IMR-90 (cell line): ENCODE measurements around the gene SLC25A38. TPM values are rescaled to one million over a fixed set of nuclear protein-coding genes. Genes with fewer than 3 reads are reported as not detected.

Source experiments
- ATAC-seq: fragments of 200-7000 bp; cut with Tn5 transposase; 2 replicates; pipeline ENCODE4 v1.9.1; 2020; ENCODE audit warnings: low read depth, mild to moderate bottlenecking, moderate library complexity
- BruUV-seq: library from RNA; stranded (reverse); fragments of 400-500 nt; replicated peaks from 2 replicates; lab custom pipeline; 2021; lab: Mats Ljungman, UMichigan
- CTCF ChIA-PET: fragments of 300-600 bp; formaldehyde crosslinking; extraction: SDS; loops from one replicate; lab custom pipeline; 2021; ENCODE audit warnings: antibody characterized with exemption; lab: Yijun Ruan, JAX
- POLR2A ChIA-PET: fragments of 300-600 bp; sonication (Branson Sonifier 250); formaldehyde crosslinking; loops from one replicate; lab custom pipeline; 2022; ENCODE audit warnings: antibody characterized with exemption; ENCODE audit not compliant: unreplicated experiment; lab: Charles Lee
- DNase-seq: peaks from one replicate; pipeline ENCODE4 v3.0.0; 2013
- H2AFZ ChIP-seq: replicated peaks from 2 replicates; pipeline ENCODE3; 2013; ENCODE audit warnings: low read length, mild to moderate bottlenecking; ENCODE audit not compliant: poor library complexity
- H2AK5ac ChIP-seq: 2 replicates; pipeline ENCODE4 v1.6.1; 2013; ENCODE audit warnings: low read depth, low read length, inconsistent platforms
- H2AK9ac ChIP-seq: replicated peaks from 2 replicates; pipeline ENCODE3; 2013; ENCODE audit warnings: mild to moderate bottlenecking, low read depth, low read length, moderate library complexity; ENCODE audit not compliant: poor library complexity
- H2BK120ac ChIP-seq: 2 replicates; pipeline ENCODE4 v1.6.1; 2013; ENCODE audit warnings: low read depth, low read length, inconsistent platforms
- H2BK15ac ChIP-seq: 3 replicates; pipeline ENCODE4 v1.6.1; 2013; ENCODE audit warnings: low read depth, low read length, inconsistent platforms
- H2BK20ac ChIP-seq: 2 replicates; pipeline ENCODE4 v1.6.1; 2013; ENCODE audit warnings: low read depth, mild to moderate bottlenecking, inconsistent platforms, low read length, moderate library complexity
- H2BK5ac ChIP-seq: 2 replicates; pipeline ENCODE4 v1.6.1; 2013; ENCODE audit warnings: mild to moderate bottlenecking, low read depth, low read length, inconsistent platforms; ENCODE audit not compliant: poor library complexity, severe bottlenecking
- H3K14ac ChIP-seq: replicated peaks from 2 replicates; pipeline ENCODE4 v1.6.1; 2013; ENCODE audit warnings: low read depth, low read length, inconsistent platforms
- H3K18ac ChIP-seq: 2 replicates; pipeline ENCODE4 v1.6.1; 2013; ENCODE audit warnings: low read depth, low read length, control low read depth
- H3K23ac ChIP-seq: 2 replicates; pipeline ENCODE4 v1.6.1; 2013; ENCODE audit warnings: low read depth, low read length, inconsistent platforms
- H3K27ac ChIP-seq: 2 replicates; pipeline ENCODE4 v1.5.1; 2013; ENCODE audit warnings: mild to moderate bottlenecking, control low read depth, low read length; ENCODE audit not compliant: insufficient read depth
- H3K27me3 ChIP-seq: 2 replicates; pipeline ENCODE4 v1.6.1; 2013; ENCODE audit warnings: low read length; ENCODE audit not compliant: control insufficient read depth, insufficient read depth
- H3K36me3 ChIP-seq: 2 replicates; pipeline ENCODE4 v1.6.1; 2013; ENCODE audit warnings: low read length, mixed read lengths; ENCODE audit not compliant: control insufficient read depth, insufficient read depth
- H3K4ac ChIP-seq: 2 replicates; pipeline ENCODE4 v1.6.1; 2013; ENCODE audit warnings: low read depth, low read length, inconsistent platforms
- H3K4me1 ChIP-seq: 2 replicates; pipeline ENCODE4 v1.6.1; 2013; ENCODE audit warnings: low read length, mixed read lengths; ENCODE audit not compliant: control insufficient read depth, insufficient read depth
- H3K4me2 ChIP-seq: 2 replicates; pipeline ENCODE4 v1.6.1; 2013; ENCODE audit warnings: low read depth, mild to moderate bottlenecking, control low read depth, low read length, moderate library complexity
- H3K4me3 ChIP-seq: 2 replicates; pipeline ENCODE4 v1.5.1; 2013; ENCODE audit warnings: low read depth, mild to moderate bottlenecking, control low read depth, low read length, moderate library complexity; ENCODE audit not compliant: insufficient read depth
- H3K56ac ChIP-seq: 2 replicates; pipeline ENCODE4 v1.6.1; 2013; ENCODE audit warnings: low read length, inconsistent platforms; ENCODE audit not compliant: insufficient read depth; ENCODE audit errors: extremely low read depth
- H3K79me1 ChIP-seq, 2 experiments: 2 replicates each; pipeline ENCODE4 v1.6.1; 2013; ENCODE audit warnings: low read length in 2 of 2, inconsistent platforms in 1 of 2, low read depth in 1 of 2
- H3K9ac ChIP-seq: 2 replicates; pipeline ENCODE4 v1.6.1; 2013; ENCODE audit warnings: low read depth, low read length, control low read depth
- H3K9me1 ChIP-seq: 2 replicates; pipeline ENCODE4 v1.6.1; 2013; ENCODE audit warnings: low read length, inconsistent platforms; ENCODE audit not compliant: insufficient read depth
- H3K9me3 ChIP-seq: 2 replicates; pipeline ENCODE4 v1.6.1; 2013; ENCODE audit warnings: low read length; ENCODE audit not compliant: control insufficient read depth, insufficient read depth
- H4K20me1 ChIP-seq: 2 replicates; pipeline ENCODE4 v1.6.1; 2013; ENCODE audit warnings: low read length, inconsistent platforms; ENCODE audit not compliant: insufficient read depth
- H4K5ac ChIP-seq: 2 replicates; pipeline ENCODE4 v1.6.1; 2013; ENCODE audit warnings: mild to moderate bottlenecking, low read depth, low read length, control low read depth
- H4K8ac ChIP-seq, 2 experiments: 2 replicates each; pipeline ENCODE4 v1.6.1; 2013; ENCODE audit warnings: low read depth in 2 of 2, low read length in 2 of 2, control low read depth in 1 of 2, inconsistent platforms in 1 of 2
- H4K91ac ChIP-seq: 2 replicates; pipeline ENCODE4 v1.6.1; 2013; ENCODE audit warnings: low read depth, low read length, inconsistent platforms; ENCODE audit not compliant: insufficient read depth
- BHLHE40 ChIP-seq: fragments of 150-350 bp; IDR thresholded peaks from 2 replicates; pipeline ENCODE4 v1.6.1; 2016; ENCODE audit warnings: mild to moderate bottlenecking, low read depth, low read length
- FOS ChIP-seq: fragments of 150-350 bp; IDR thresholded peaks from 2 replicates; pipeline ENCODE4 v1.6.1; 2016; ENCODE audit warnings: low read depth, low read length
- NFE2L2 ChIP-seq: fragments of 150-350 bp; IDR thresholded peaks from 2 replicates; pipeline ENCODE4 v1.6.1; 2016; ENCODE audit warnings: low read depth, mild to moderate bottlenecking, low read length
- POLR2A ChIP-seq: IDR thresholded peaks from 2 replicates; pipeline ENCODE4 v1.6.1; 2012; ENCODE audit warnings: mild to moderate bottlenecking, low read depth, low read length
- SMC3 ChIP-seq: fragments of 150-350 bp; IDR thresholded peaks from 2 replicates; pipeline ENCODE4 v1.6.1; 2016; ENCODE audit warnings: low read depth, mild to moderate bottlenecking, antibody characterized with exemption, low read length, moderate library complexity
- WGBS, 2 experiments: methylation state at CpG; one replicate each; pipeline versions ENCODE4 v1.1.5 to v1.1.7; 2013; ENCODE audit warnings: missing lambda C conversion rate in 2 of 2; ENCODE audit not compliant: insufficient read length in 1 of 2; ENCODE audit errors: extremely low coverage in 2 of 2; 5-methylcytosine and 5-hydroxymethylcytosine counted together
- dilution Hi-C: fragments of 300-500 bp; cut with HindIII; formaldehyde crosslinking; loops from one replicate; pipeline ENCODE4 v1.14.3; 2018; ENCODE audit warnings: low sequenced_read_pairs; ENCODE audit not compliant: unreplicated experiment
- in situ Hi-C: fragments of 300-500 bp; cut with MboI; formaldehyde crosslinking; loops from 3 replicates; pipeline ENCODE4 v1.14.3; 2019; ENCODE audit warnings: low sequenced_read_pairs, inconsistent platforms, mixed read lengths
- intact Hi-C: fragments of 100-400 bp; cut with micrococcal nuclease; formaldehyde crosslinking; loops from 2 replicates; pipeline ENCODE4 v1.10.0; 2022
- polyA plus RNA-seq, 3 experiments: library from polyadenylated mRNA; depleted of rRNA; stranded (reverse); fragments of >200 nt; gene quantifications; 2 replicates each; pipeline ENCODE4 v1.2.3, GENCODE V29; 2012; ENCODE audit warnings: low replicate concordance in 1 of 3
- total RNA-seq: library from RNA; depleted of rRNA; stranded (reverse); fragments of >200 nt; gene quantifications from 2 replicates; pipeline ENCODE4 v1.2.3, GENCODE V29; 2012

The SLC25A38 gene
- total and polyA plus RNA-seq, 2 of the 4 experiments (the other 2 are of a cell fraction): 17.4 to 22.6 TPM

DNA sequence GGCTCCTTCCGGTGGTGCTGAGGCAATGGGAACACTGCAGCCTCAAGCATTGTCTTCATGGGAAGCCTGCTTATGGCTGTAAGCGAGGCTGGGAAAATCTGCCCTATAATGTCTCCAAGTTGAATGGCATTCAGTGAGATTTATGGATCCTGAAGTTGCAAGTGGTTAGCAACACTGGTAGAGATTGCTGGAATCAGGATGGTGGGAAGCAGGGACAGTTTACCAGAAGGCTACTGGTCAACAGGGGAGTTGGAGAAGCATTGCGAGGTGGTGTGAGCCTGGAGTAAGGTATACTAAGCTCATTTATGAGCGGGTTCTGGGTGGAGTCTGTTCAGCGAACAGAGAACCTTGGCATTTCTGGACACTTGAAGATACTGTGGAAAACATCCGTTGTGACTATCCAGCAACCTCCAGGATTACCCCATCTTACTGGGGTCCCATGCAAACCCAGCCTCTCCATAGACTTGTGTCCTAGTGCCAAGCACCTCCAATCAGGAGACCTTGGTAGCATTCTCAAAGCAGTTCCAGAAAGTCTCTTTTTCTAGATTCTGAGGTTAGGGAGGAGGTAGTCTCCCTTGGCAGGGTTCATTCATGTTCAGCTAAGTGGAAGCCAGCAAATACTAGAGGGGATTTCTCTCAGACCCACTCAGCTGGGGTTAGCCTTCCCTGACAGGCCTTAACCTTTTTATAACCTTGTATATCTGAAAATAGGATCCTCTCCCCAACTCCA lies 30.7 kb downstream of the SLC25A38 start:
- 100% methylated on average over 1 of the region's 6 CpGs; no CpG with 5 or more reads in 1 of the 2 experiments for WGBS, 2 experiments
- H2BK120ac ChIP-seq: no peak overlapping the region
- H3K27ac ChIP-seq: no peak overlapping the region

More for the DNA sequence above, 30.7 kb downstream of the SLC25A38 start:
- no peak overlapping the region for H2BK20ac ChIP-seq
- dilution Hi-C loops: no loop called here
- H3K9me3 ChIP-seq: no peaks in the 10 kb centered on the region
- ChIA-PET CTCF (interaction anchor here (0.5 kb wide), 1 partner anchor 1060 kb away, joined by 3 read pairs; no protein-coding TSS in a partner anchor), POLR2A (no interaction called here)
- H3K4me2 ChIP-seq: no peak overlapping the region
- no peak overlapping the region for H4K91ac ChIP-seq
- intact Hi-C loops: no loop called here
- H3K27me3 ChIP-seq: no peaks in the 10 kb centered on the region
- no peak overlapping the region for H2AK9ac ChIP-seq
- no peak overlapping the region for H3K56ac ChIP-seq
- ATAC-seq (no peak; the same call in 1 of the 2 replicates), DNase-seq (no peak)
- no peak overlapping the region for H3K18ac ChIP-seq
- H2AFZ ChIP-seq: no peak overlapping the region
- in situ Hi-C loops: no loop called here
- H3K9ac ChIP-seq: no peak overlapping the region
- H3K9me1 ChIP-seq: peaks cover under 1% of the 10 kb centered on the region; the same call in 1 of the 2 replicates
- BruUV-seq: no TSS peak
- no peak overlapping the region for H3K23ac ChIP-seq
- H4K5ac ChIP-seq: no peak overlapping the region
- no peak overlapping the region for H2AK5ac ChIP-seq
- H2BK5ac ChIP-seq: no peak overlapping the region
- peaks cover 41% of the 10 kb centered on the region for H4K20me1 ChIP-seq
- no peak overlapping the region for H3K4me3 ChIP-seq
- no peak overlapping the region for H4K8ac ChIP-seq
- no peak overlapping the region for H3K14ac ChIP-seq
- no peak overlapping the region for H2BK15ac ChIP-seq
- H3K36me3 ChIP-seq: peaks cover 43% of the 10 kb centered on the region
- peaks cover 14 to 23% of the 10 kb centered on the region in 2 experiments for H3K79me1 ChIP-seq
- H3K4ac ChIP-seq: no peak overlapping the region
- H3K4me1 ChIP-seq: no peaks in the 10 kb centered on the region
- no peak for TF ChIP-seq SMC3
- TF ChIP-seq FOS: no peak
- no peak; the same call in 1 of the 2 replicates for TF ChIP-seq POLR2A
- TF ChIP-seq BHLHE40: no peak
- TF ChIP-seq NFE2L2: no peak
